Measurements from ENCODE around the gene TMEM164.

The TMEM164 gene

DNA sequence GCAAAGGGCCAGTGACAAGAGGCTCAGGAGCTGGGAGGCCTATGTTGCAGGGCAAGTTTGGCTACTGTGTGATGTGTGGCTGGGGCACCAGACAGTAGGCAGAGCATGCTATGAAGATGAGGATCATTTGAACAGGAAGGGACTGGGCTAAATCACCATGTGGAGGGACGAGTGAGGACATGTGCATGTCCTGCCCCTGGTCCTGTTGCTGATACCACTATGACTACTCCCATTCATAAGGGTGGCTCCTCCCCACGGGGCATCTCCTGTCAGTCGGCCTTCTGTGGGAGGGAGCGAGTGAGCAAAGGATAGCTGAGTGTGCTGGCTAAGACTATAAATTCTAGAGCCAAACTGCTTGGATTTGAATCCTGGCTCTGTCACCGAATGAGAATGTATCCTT, 139.2 kb downstream of the TMEM164 start:
- DNase-seq (ENCODE audit: extremely low spot score) = no peak
- CTCF ChIA-PET = no interaction called here
- POLR2A ChIA-PET = no interaction called here
- TF ChIP-seq TARDBP (IDR thresholded peaks at IDR 0.05) (no peak), L3MBTL2 (conservative IDR thresholded peaks at IDR 0.05) (no peak), ZNF384 (IDR thresholded peaks at IDR 0.05) (no peak), ELF4 (IDR thresholded peaks at IDR 0.05) (no peak), LEF1 (IDR thresholded peaks at IDR 0.05; ENCODE audit: borderline replicate concordance) (no peak), HDGF (IDR thresholded peaks at IDR 0.05; ENCODE audit: borderline replicate concordance) (no peak)

DNA sequence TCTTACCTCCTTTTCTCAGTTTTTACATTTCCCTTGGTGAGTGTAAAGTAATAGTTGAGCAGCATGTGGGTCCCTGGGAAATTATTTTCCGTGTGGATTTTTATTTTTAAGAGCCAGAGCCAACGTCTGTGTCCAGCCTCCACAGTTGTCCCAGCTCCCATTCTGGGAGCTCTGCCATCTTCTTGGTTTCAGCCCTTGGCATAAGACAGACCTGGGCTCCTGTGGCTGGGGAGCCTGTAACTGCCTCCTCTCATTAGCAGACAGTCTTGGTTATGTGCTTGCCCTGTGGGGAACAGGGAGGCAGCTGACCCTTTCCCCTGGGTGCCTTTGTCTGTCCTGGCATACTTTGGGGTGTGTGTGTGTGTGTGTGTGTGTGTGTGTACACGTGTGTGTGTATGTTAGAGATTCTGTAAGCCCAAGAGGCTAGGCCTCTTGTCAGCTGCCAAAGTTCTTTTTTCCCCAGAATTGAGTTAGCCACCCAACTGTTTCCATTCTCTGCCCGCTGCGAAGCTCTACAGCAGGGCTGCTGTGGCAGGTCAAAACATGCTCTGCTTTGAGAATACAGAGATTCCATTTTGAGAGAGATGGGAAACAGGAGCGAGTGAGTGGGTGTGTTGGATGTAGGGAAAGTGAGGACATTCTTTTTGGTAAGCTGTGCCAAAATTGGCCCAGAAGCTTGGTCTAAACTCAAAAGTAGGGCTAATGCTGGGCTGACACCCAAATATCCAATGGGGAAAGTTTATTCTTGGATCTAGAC, 140.7 kb downstream of the TMEM164 start:
- POLR2A ChIA-PET = no interaction called here
- TF ChIP-seq HDGF (IDR thresholded peaks at IDR 0.05; ENCODE audit: borderline replicate concordance) (no peak), BHLHE40 (IDR thresholded peaks at IDR 0.05; ENCODE audit: borderline replicate concordance) (no peak), ARNT (IDR thresholded peaks at IDR 0.05) (no peak), FOXK2 (IDR thresholded peaks at IDR 0.05) (no peak), TARDBP (IDR thresholded peaks at IDR 0.05) (no peak), ELF4 (IDR thresholded peaks at IDR 0.05) (no peak), L3MBTL2 (conservative IDR thresholded peaks at IDR 0.05) (no peak), FOXM1 (IDR thresholded peaks at IDR 0.05; ENCODE audit: borderline replicate concordance) (no peak), SP1 (IDR thresholded peaks at IDR 0.05) (no peak), CTBP1 (IDR thresholded peaks at IDR 0.05; ENCODE audit: borderline replicate concordance) (no peak), ZNF384 (IDR thresholded peaks at IDR 0.05) (no peak), LEF1 (IDR thresholded peaks at IDR 0.05; ENCODE audit: borderline replicate concordance) (no peak), FOXA1 (IDR thresholded peaks at IDR 0.05) (no peak), NFRKB (IDR thresholded peaks at IDR 0.05) (no peak), SUZ12 (IDR thresholded peaks at IDR 0.05) (no peak)
- TF ChIP-seq, protein P1, sequence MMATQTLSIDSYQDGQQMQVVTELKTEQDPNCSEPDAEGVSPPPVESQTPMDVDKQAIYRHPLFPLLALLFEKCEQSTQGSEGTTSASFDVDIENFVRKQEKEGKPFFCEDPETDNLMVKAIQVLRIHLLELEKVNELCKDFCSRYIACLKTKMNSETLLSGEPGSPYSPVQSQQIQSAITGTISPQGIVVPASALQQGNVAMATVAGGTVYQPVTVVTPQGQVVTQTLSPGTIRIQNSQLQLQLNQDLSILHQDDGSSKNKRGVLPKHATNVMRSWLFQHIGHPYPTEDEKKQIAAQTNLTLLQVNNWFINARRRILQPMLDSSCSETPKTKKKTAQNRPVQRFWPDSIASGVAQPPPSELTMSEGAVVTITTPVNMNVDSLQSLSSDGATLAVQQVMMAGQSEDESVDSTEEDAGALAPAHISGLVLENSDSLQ (IDR thresholded peaks at IDR 0.05) = no peak
- CTCF ChIA-PET = interaction anchor here (0.6 kb wide), 1 partner anchor 270 kb away, joined by 5 read pairs; no protein-coding TSS in a partner anchor
- DNase-seq (ENCODE audit: extremely low spot score) = no peak

DNA sequence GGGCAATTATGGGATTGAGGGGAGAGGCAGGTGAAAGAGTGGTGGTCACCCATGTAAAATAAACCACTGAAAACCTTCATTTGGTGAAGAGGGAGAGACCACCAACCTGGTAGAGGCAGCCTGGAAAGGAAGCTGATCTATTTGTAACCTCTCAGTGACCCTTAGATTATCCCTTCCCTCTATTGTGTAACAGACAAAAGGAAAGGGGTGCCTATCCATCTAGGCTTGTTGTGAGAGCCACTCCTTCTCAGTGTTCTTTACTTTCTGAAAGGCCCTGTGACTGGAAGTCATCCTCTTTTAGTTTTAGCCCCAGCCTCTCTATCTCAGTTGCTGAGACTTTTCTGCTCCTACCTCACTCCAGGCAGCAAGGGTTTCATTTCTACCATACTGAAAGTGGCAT, 142.4 kb downstream of the TMEM164 start:
- ChIA-PET CTCF (interaction anchor here (0.6 to 3.1 kb wide), 8 partner anchors 16 to 274 kb away, joined by 3 to 40 read pairs (median 12); no protein-coding TSS in a partner anchor), POLR2A (interaction anchor here (1.0 kb wide), 1 partner anchor 172 kb away, joined by 3 read pairs; no protein-coding TSS in a partner anchor)

DNA sequence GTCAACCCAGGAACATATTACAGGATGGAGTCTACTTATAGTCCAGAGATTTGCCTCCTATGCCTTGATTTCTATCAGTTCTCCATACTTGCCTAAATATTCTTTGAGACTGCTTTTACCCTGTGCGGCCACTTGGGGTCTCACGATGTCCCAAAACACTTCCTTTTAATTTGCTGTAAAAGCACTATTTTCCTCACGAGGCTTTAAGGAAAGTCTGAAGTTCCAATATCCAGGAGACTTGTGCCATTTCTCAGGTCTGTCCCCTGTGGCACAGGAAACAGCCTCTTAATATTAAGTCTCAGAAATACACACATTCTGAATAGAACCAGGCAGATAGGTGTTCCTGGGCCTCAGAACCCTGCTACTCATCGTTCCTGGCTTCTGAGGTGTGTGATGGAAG, 142.9 kb downstream of the TMEM164 start:
- POLR2A ChIA-PET = interaction anchor here (0.6 to 1.0 kb wide), 2 partner anchors 171 to 229 kb away, joined by 3 read pairs; no protein-coding TSS in a partner anchor
- TF ChIP-seq ARNT (IDR thresholded peaks at IDR 0.05) (no peak), HDGF (IDR thresholded peaks at IDR 0.05; ENCODE audit: borderline replicate concordance) (no peak), L3MBTL2 (conservative IDR thresholded peaks at IDR 0.05) (peak; percentile 15; the same call in 1 of the 2 replicates), TARDBP (IDR thresholded peaks at IDR 0.05) (no peak)
- CTCF ChIA-PET = interaction anchor here (0.6 to 3.1 kb wide), 42 partner anchors 9 to 1598 kb away, joined by 3 to 42 read pairs (median 4); no protein-coding TSS in a partner anchor
- peak; percentile 53 for DNase-seq (ENCODE audit: extremely low spot score)

More for the DNA sequence above, 142.4 kb downstream of the TMEM164 start:
- TF ChIP-seq CTBP1 (IDR thresholded peaks at IDR 0.05; ENCODE audit: borderline replicate concordance) (no peak), FOXM1 (IDR thresholded peaks at IDR 0.05; ENCODE audit: borderline replicate concordance) (no peak), L3MBTL2 (conservative IDR thresholded peaks at IDR 0.05) (no peak)
- no peak for DNase-seq (ENCODE audit: extremely low spot score)

DNA sequence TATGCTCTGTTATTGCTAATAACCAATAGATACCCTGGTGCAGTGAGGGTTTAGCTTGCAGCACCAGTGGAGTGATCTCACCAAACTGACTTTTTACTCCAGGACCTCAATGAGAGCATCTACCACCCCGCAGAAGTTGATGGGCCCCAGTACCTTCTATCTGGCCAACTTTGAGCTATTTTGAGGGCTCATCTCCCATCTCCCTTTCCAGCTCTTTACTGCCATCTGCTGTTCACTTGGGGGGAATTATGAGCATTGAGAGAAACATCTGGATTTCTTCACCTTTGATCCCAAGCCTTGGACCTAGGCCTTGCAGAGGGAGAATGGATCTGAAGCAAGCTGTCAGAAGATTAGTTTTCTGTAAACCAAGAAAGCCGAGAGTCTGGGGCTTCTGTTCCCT, 143.6 kb downstream of the TMEM164 start:
- DNase-seq (ENCODE audit: extremely low spot score) = peak; percentile 75
- 0 out of 2 replicates have a peak, but pooled peaks have one; percentile 8 for TF ChIP-seq LEF1 (IDR thresholded peaks at IDR 0.05; ENCODE audit: borderline replicate concordance)
- TF ChIP-seq L3MBTL2 (conservative IDR thresholded peaks at IDR 0.05) = no peak
- TF ChIP-seq HDGF (IDR thresholded peaks at IDR 0.05; ENCODE audit: borderline replicate concordance) = no peak
- TF ChIP-seq TARDBP (IDR thresholded peaks at IDR 0.05) = no peak
- TF ChIP-seq ZNF384 (IDR thresholded peaks at IDR 0.05) = no peak
- no peak for TF ChIP-seq SP1 (IDR thresholded peaks at IDR 0.05)
- POLR2A ChIA-PET = interaction anchor here (0.6 kb wide), 2 partner anchors 196 to 230 kb away, joined by 3 read pairs; no protein-coding TSS in a partner anchor
- CTCF ChIA-PET = interaction anchor here (0.5 to 3.1 kb wide), 63 partner anchors 10 to 1597 kb away, joined by 3 to 42 read pairs (median 4); no protein-coding TSS in a partner anchor

DNA sequence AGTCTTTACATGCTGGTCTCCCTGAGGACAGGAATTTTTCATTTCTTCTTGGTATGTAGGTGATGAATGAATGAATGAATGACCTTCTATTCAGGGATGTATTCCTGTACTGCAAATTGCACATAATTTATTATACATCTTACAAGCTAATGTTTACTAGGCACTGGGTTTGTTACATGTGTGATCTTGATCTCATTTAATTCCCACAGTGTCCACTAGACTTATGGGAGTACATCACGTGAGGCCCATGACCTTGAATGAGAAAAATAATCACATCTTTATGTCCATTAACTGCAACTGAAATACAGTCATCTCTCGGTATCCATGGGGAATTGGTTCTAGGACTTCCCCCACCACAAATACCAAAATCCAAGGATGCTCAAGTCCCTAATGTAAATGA, 150.3 kb downstream of the TMEM164 start:
- POLR2A ChIA-PET = no interaction called here
- CTCF ChIA-PET = interaction anchor here (0.7 to 2.3 kb wide), 6 partner anchors 15 to 265 kb away, joined by 3 to 10 read pairs (median 4); no protein-coding TSS in a partner anchor
- DNase-seq (ENCODE audit: extremely low spot score) = no peak
- TF ChIP-seq ELF4 (IDR thresholded peaks at IDR 0.05) = no peak
- no peak for TF ChIP-seq CTBP1 (IDR thresholded peaks at IDR 0.05; ENCODE audit: borderline replicate concordance)
- TF ChIP-seq FOXA1 (IDR thresholded peaks at IDR 0.05) = no peak
- TF ChIP-seq, protein P1 (IDR thresholded peaks at IDR 0.05) = no peak
- TF ChIP-seq NFRKB (IDR thresholded peaks at IDR 0.05) = no peak
- TF ChIP-seq BHLHE40 (IDR thresholded peaks at IDR 0.05; ENCODE audit: borderline replicate concordance) = no peak
- TF ChIP-seq SUZ12 (IDR thresholded peaks at IDR 0.05) = no peak
- no peak for TF ChIP-seq LEF1 (IDR thresholded peaks at IDR 0.05; ENCODE audit: borderline replicate concordance)
- TF ChIP-seq HDGF (IDR thresholded peaks at IDR 0.05; ENCODE audit: borderline replicate concordance) = no peak
- no peak for TF ChIP-seq SP1 (IDR thresholded peaks at IDR 0.05)
- no peak for TF ChIP-seq FOXM1 (IDR thresholded peaks at IDR 0.05; ENCODE audit: borderline replicate concordance)
- no peak for TF ChIP-seq TARDBP (IDR thresholded peaks at IDR 0.05)
- no peak for TF ChIP-seq ZNF384 (IDR thresholded peaks at IDR 0.05)
- TF ChIP-seq FOXK2 (IDR thresholded peaks at IDR 0.05) = no peak

Data from HEK293T (cell line).